Liver (tissue), 9 donors: Measurements from ENCODE around the gene PNMA8C. TPM values are rescaled to one million over a fixed set of nuclear protein-coding genes. Genes with fewer than 3 reads are reported as not detected.

Experiments used
- DNase-seq: peaks from one replicate; pipeline ENCODE4 v3.0.0-alpha.2; 2017; ENCODE audit warnings: low spot score
- H3K27ac ChIP-seq, 2 donors: one replicate each; pipeline ENCODE4 v1.7.0; 2013; ENCODE audit warnings: inconsistent platforms in 2 of 2, low read length in 2 of 2, control low read depth in 1 of 2, low read depth in 1 of 2, mild to moderate bottlenecking in 1 of 2
- H3K27me3 ChIP-seq, 4 donors: one replicate each; pipeline versions ENCODE4 v1.6.1 to v1.7.0; 2013; ENCODE audit warnings: low read length in 3 of 4, inconsistent platforms in 1 of 4, mild to moderate bottlenecking in 1 of 4, moderate library complexity in 1 of 4; ENCODE audit not compliant: control insufficient read depth in 4 of 4, insufficient read depth in 4 of 4
- H3K36me3 ChIP-seq, 4 donors: one replicate each; pipeline versions ENCODE4 v1.6.1 to v1.7.0; 2013; ENCODE audit warnings: low read length in 3 of 4, mild to moderate bottlenecking in 3 of 4, low read depth in 1 of 4, moderate library complexity in 1 of 4; ENCODE audit not compliant: control insufficient read depth in 4 of 4, insufficient read depth in 3 of 4
- H3K4me1 ChIP-seq, 4 donors: one replicate each; pipeline versions ENCODE4 v1.6.1 to v1.7.0; 2013; ENCODE audit warnings: low read length in 3 of 4, mild to moderate bottlenecking in 3 of 4, moderate library complexity in 1 of 4; ENCODE audit not compliant: control insufficient read depth in 4 of 4, insufficient read depth in 4 of 4
- H3K4me3 ChIP-seq, 3 donors: one replicate each; pipeline versions ENCODE4 v1.6.1 to v1.7.0; 2013; ENCODE audit warnings: low read length in 3 of 3, control low read depth in 1 of 3, low read depth in 1 of 3, mild to moderate bottlenecking in 1 of 3
- H3K9ac ChIP-seq, 2 donors: one replicate each; pipeline ENCODE4 v1.7.0; 2013; ENCODE audit warnings: low read length in 2 of 2, mild to moderate bottlenecking in 2 of 2, moderate library complexity in 2 of 2, control low read depth in 1 of 2, low read depth in 1 of 2
- H3K9me3 ChIP-seq, 4 donors: one replicate each; pipeline versions ENCODE4 v1.6.1 to v1.7.0; 2013; ENCODE audit warnings: low read length in 3 of 4; ENCODE audit not compliant: control insufficient read depth in 4 of 4
- ATF3 ChIP-seq: IDR thresholded peaks from 2 replicates; pipeline ENCODE4 v1.6.1; 2016; ENCODE audit warnings: antibody characterized with exemption
- CTCF ChIP-seq: fragments of 150-350 bp; IDR thresholded peaks from 2 replicates; pipeline ENCODE4 v1.5.1; 2017; ENCODE audit warnings: improper control_type of control experiment, low read depth, low read length; ENCODE audit not compliant: missing input control
- EGR1 ChIP-seq, 2 donors: IDR thresholded peaks; 2 replicates each; pipeline ENCODE4 v1.6.1; 2016 to 2018; ENCODE audit warnings: antibody characterized with exemption in 2 of 2, low read depth in 2 of 2
- FOXA1 ChIP-seq: IDR thresholded peaks from 2 replicates; pipeline ENCODE4 v1.6.1; 2016; ENCODE audit warnings: antibody characterized with exemption
- FOXA2 ChIP-seq: IDR thresholded peaks from 2 replicates; pipeline ENCODE4 v1.6.1; 2016; ENCODE audit warnings: antibody characterized with exemption
- GABPA ChIP-seq, 2 donors: IDR thresholded peaks in 1 of 2; conservative IDR thresholded peaks in 1 of 2; 2 replicates each; pipeline ENCODE4 v1.6.1; 2016; ENCODE audit warnings: antibody characterized with exemption in 2 of 2, mild to moderate bottlenecking in 1 of 2, moderate library complexity in 1 of 2
- HNF4A ChIP-seq, 2 donors: conservative IDR thresholded peaks; 2 replicates each; pipeline ENCODE4 v1.6.1; 2016; ENCODE audit warnings: antibody characterized with exemption in 2 of 2, mild to moderate bottlenecking in 2 of 2
- HNF4G ChIP-seq: IDR thresholded peaks from 2 replicates; pipeline ENCODE4 v1.6.1; 2016; ENCODE audit warnings: antibody characterized with exemption
- JUND ChIP-seq, 2 donors: IDR thresholded peaks; 2 replicates each; pipeline ENCODE4 v1.6.1; 2016; ENCODE audit warnings: antibody characterized with exemption in 2 of 2
- MAX ChIP-seq: IDR thresholded peaks from 2 replicates; pipeline ENCODE4 v1.6.1; 2016; ENCODE audit warnings: antibody characterized with exemption
- NR2F2 ChIP-seq: IDR thresholded peaks from 2 replicates; pipeline ENCODE4 v1.6.1; 2016; ENCODE audit warnings: antibody characterized with exemption
- RAD21 ChIP-seq, 2 donors: IDR thresholded peaks; 2 replicates each; pipeline ENCODE4 v1.6.1; 2016; ENCODE audit warnings: antibody characterized with exemption in 2 of 2, mild to moderate bottlenecking in 2 of 2
- REST ChIP-seq: IDR thresholded peaks from 2 replicates; pipeline ENCODE4 v1.6.1; 2016; ENCODE audit warnings: antibody characterized with exemption, mild to moderate bottlenecking
- RXRA ChIP-seq, 2 donors: IDR thresholded peaks; 2 replicates each; pipeline ENCODE4 v1.6.1; 2017 to 2018; ENCODE audit warnings: antibody characterized with exemption in 2 of 2, mild to moderate bottlenecking in 1 of 2
- SP1 ChIP-seq: IDR thresholded peaks from 2 replicates; pipeline ENCODE4 v1.6.1; 2018; ENCODE audit warnings: antibody characterized with exemption, mild to moderate bottlenecking
- TAF1 ChIP-seq: conservative IDR thresholded peaks from 2 replicates; pipeline ENCODE4 v1.6.1; 2016; ENCODE audit warnings: antibody characterized with exemption, mild to moderate bottlenecking
- YY1 ChIP-seq: IDR thresholded peaks from 2 replicates; pipeline ENCODE4 v1.6.1; 2016; ENCODE audit warnings: antibody characterized with exemption, mild to moderate bottlenecking
- ZBTB33 ChIP-seq: IDR thresholded peaks from 2 replicates; pipeline ENCODE4 v1.6.1; 2016; ENCODE audit warnings: antibody characterized with exemption
- WGBS: extraction: QIAGEN DNeasy Blood & Tissue Kit; methylation state at CpG from one replicate; pipeline ENCODE4 v1.1.7; 2013; 5-methylcytosine and 5-hydroxymethylcytosine counted together
- polyA plus RNA-seq, 2 donors: library from polyadenylated mRNA; stranded (reverse) in 1 of 2; unstranded in 1 of 2; fragments of 200-250 nt in 1 of 2; fragments of >200 nt in 1 of 2; fragmentation: Nextera tagmentation in 1 of 2; extraction: Ambion mirVana in 1 of 2; gene quantifications; one replicate each; pipeline versions ENCODE4 v1.2.1 to v1.2.3, GENCODE V29; 2013 to 2015
- total RNA-seq, 2 donors: library from RNA; depleted of rRNA; stranded (reverse); fragments of >200 nt; gene quantifications; one replicate each; pipeline ENCODE4 v1.2.3, GENCODE V29; 2014
- donor health status: healthy.
- donor health status: healthy.
- donor health status: healthy.
- donor health status: healthy.
- donor health status: healthy.

The PNMA8C gene
- total and polyA plus RNA-seq, 4 donors = under 0.01 TPM; not detected in 3

- H3K9me3 ChIP-seq = no peaks in the 10 kb centered on the region
- no peak overlapping the region for H3K27ac ChIP-seq
- TF ChIP-seq ATF3 = no peak
- TF ChIP-seq FOXA2 = no peak
- no peak for TF ChIP-seq JUND (IDR thresholded peaks at IDR 0.05)
- no peak for TF ChIP-seq CTCF
- no peak for TF ChIP-seq HNF4G
- no peak for TF ChIP-seq SP1
- TF ChIP-seq RAD21 (IDR thresholded peaks at IDR 0.05) = no peak
- TF ChIP-seq FOXA1 = no peak
- TF ChIP-seq HNF4A (conservative IDR thresholded peaks at IDR 0.05) = no peak
- no peak for TF ChIP-seq EGR1 (IDR thresholded peaks at IDR 0.05; ENCODE audit: low read depth in 2 of 2)
- no peak for TF ChIP-seq YY1
- no peak for TF ChIP-seq MAX
- TF ChIP-seq NR2F2 = no peak
- TF ChIP-seq ZBTB33 = no peak
- H3K4me1 ChIP-seq = no peaks in the 10 kb centered on the region
- H3K4me3 ChIP-seq = no peak overlapping the region
- H3K9ac ChIP-seq = no peak overlapping the region
- 80% methylated on average over 6 of the region's 6 CpGs for WGBS
- no peaks in the 10 kb centered on the region for H3K36me3 ChIP-seq
- no peak for DNase-seq
- no peaks in the 10 kb centered on the region for H3K27me3 ChIP-seq
Measured at GRCh38 chr19:46453661-46454060, 24.9 kb upstream of the PNMA8C start.

GRCh38 chr19:46452186-46452585 is 23.4 kb upstream of the PNMA8C start:
- WGBS = 36% methylated on average over 4 of the region's 4 CpGs
- Histone ChIP-seq H3K36me3 (no peaks in the 10 kb centered on the region), H3K27ac (no peak overlapping the region), H3K27me3 (no peaks in the 10 kb centered on the region), H3K9me3 (no peaks in the 10 kb centered on the region), H3K4me1 (no peaks in the 10 kb centered on the region), H3K9ac (no peak overlapping the region), H3K4me3 (no peak overlapping the region)
- DNase-seq = no peak
- TF ChIP-seq NR2F2 (no peak), ATF3 (no peak), HNF4G (no peak), HNF4A (conservative IDR thresholded peaks at IDR 0.05) (no peak), CTCF (no peak), JUND (IDR thresholded peaks at IDR 0.05) (no peak), RAD21 (IDR thresholded peaks at IDR 0.05) (no peak), ZBTB33 (no peak), REST (no peak), TAF1 (no peak), GABPA (IDR thresholded peaks at IDR 0.05 in 1 of 2, conservative IDR thresholded peaks at IDR 0.05 in 1 of 2) (no peak), FOXA2 (no peak), EGR1 (IDR thresholded peaks at IDR 0.05; ENCODE audit: low read depth in 2 of 2) (no peak), MAX (no peak), YY1 (no peak), SP1 (no peak), RXRA (IDR thresholded peaks at IDR 0.05) (no peak), FOXA1 (no peak)
